ENCODE results near the gene SELP. TPM values are rescaled to one million over a fixed set of nuclear protein-coding genes. Genes with fewer than 3 reads are reported as not detected.

SELP gene
- total RNA-seq, 1 experiment from 2014 or later = 0.17 TPM

GRCh38 chr1:169608226-169608625, 21.7 kb downstream of the SELP start (continued):
- TF ChIP-seq E2F5 (CRISPR knock-in tag; IDR thresholded peaks at IDR 0.05) (no peak), E2F4 (CRISPR knock-in tag; IDR thresholded peaks at IDR 0.05; ENCODE audit: borderline replicate concordance, low read depth) (no peak)

- ATAC-seq (no peak), DNase-seq (ENCODE audit: low spot score) (no peak)
- ChIA-PET POLR2A (no interaction called here), CTCF (no interaction called here)
- H3K9me3 Mint-ChIP-seq = no peaks in the 10 kb centered on the region
- TF ChIP-seq ATF2 (CRISPR knock-in tag; IDR thresholded peaks at IDR 0.05; ENCODE audit: borderline replicate concordance, low read depth) = no peak
- no peak for TF ChIP-seq SMAD3 (CRISPR knock-in tag; IDR thresholded peaks at IDR 0.05; ENCODE audit: borderline replicate concordance)
- TF ChIP-seq OVOL2 (CRISPR knock-in tag; IDR thresholded peaks at IDR 0.05; ENCODE audit: borderline replicate concordance) = no peak
- no peak for TF ChIP-seq ELF4 (CRISPR knock-in tag; IDR thresholded peaks at IDR 0.05; ENCODE audit: low read depth)
- no peak for TF ChIP-seq AR (CRISPR knock-in tag; IDR thresholded peaks at IDR 0.05)
- peaks cover 7% of the 10 kb centered on the region for H3K27me3 Mint-ChIP-seq (ENCODE audit: low read depth)
- H3K4me3 Mint-ChIP-seq = no peak overlapping the region
- no peaks in the 10 kb centered on the region for H3K36me3 Mint-ChIP-seq
- no peak overlapping the region for H3K27ac Mint-ChIP-seq
- H3K4me1 Mint-ChIP-seq = no peaks in the 10 kb centered on the region
These were observed 25.0 kb downstream of the SELP start for GRCh38 chr1:169604781-169605560.

GRCh38 chr1:169601096-169601881, 28.6 kb downstream of the SELP start:
- H3K27ac Mint-ChIP-seq = no peak overlapping the region
- no peaks in the 10 kb centered on the region for H3K36me3 Mint-ChIP-seq
- no peak for ATAC-seq
- H3K4me3 Mint-ChIP-seq = no peak overlapping the region
- TF ChIP-seq TCF7 (CRISPR knock-in tag; IDR thresholded peaks at IDR 0.05; ENCODE audit: low read depth) (no peak), OVOL2 (CRISPR knock-in tag; IDR thresholded peaks at IDR 0.05; ENCODE audit: borderline replicate concordance) (no peak), ZSCAN18 (CRISPR knock-in tag; IDR thresholded peaks at IDR 0.05) (no peak)
- H3K27me3 Mint-ChIP-seq (ENCODE audit: low read depth) = peaks cover 7% of the 10 kb centered on the region
- no peaks in the 10 kb centered on the region for H3K4me1 Mint-ChIP-seq
- ChIA-PET POLR2A (no interaction called here), CTCF (interaction anchor here (0.8 to 2.7 kb wide), 3 partner anchors 15 to 111 kb away, joined by 3 to 26 read pairs (median 7); partner anchors contain the start of gene F5)
- no peaks in the 10 kb centered on the region for H3K9me3 Mint-ChIP-seq
- no peak for DNase-seq (ENCODE audit: low spot score)
